ENCODE measurements around the gene HCK.

HCK gene

DNA sequence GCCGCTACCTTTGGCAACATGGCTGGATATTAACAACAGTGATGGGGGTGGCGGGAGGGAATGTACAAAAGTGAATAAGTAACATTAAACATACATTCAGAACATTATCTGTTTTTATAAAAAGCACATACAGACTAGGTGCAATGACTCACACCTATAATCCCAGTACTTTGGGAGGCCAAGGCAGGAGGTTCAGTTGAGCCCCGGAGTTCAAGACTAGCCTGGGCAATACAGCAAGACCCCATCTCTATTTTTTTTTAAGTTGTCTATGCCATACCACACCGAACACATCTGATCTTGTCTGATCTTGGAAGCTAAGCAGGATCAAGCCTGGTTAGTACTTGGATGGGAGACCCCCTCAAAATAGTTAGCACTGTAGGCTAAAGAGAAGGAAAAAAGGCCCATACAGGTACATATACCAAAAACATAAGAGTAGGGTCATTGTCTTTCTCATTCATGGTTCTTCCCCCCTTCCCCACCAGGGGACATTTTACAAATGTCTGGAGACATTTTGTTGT is 1.7 kb upstream of the HCK start:
- no peak overlapping the region for H3K4me3 ChIP-seq (replicated peaks in 1 of 2; ENCODE audit: low read depth in 2 of 2, low read length in 2 of 2)
- no peak for DNase-seq (ENCODE audit: low read depth in 2 of 2)
- TF ChIP-seq, protein P1, sequence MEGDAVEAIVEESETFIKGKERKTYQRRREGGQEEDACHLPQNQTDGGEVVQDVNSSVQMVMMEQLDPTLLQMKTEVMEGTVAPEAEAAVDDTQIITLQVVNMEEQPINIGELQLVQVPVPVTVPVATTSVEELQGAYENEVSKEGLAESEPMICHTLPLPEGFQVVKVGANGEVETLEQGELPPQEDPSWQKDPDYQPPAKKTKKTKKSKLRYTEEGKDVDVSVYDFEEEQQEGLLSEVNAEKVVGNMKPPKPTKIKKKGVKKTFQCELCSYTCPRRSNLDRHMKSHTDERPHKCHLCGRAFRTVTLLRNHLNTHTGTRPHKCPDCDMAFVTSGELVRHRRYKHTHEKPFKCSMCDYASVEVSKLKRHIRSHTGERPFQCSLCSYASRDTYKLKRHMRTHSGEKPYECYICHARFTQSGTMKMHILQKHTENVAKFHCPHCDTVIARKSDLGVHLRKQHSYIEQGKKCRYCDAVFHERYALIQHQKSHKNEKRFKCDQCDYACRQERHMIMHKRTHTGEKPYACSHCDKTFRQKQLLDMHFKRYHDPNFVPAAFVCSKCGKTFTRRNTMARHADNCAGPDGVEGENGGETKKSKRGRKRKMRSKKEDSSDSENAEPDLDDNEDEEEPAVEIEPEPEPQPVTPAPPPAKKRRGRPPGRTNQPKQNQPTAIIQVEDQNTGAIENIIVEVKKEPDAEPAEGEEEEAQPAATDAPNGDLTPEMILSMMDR (IDR thresholded peaks at IDR 0.05; ENCODE audit: low read depth, low read length): no peak

DNA sequence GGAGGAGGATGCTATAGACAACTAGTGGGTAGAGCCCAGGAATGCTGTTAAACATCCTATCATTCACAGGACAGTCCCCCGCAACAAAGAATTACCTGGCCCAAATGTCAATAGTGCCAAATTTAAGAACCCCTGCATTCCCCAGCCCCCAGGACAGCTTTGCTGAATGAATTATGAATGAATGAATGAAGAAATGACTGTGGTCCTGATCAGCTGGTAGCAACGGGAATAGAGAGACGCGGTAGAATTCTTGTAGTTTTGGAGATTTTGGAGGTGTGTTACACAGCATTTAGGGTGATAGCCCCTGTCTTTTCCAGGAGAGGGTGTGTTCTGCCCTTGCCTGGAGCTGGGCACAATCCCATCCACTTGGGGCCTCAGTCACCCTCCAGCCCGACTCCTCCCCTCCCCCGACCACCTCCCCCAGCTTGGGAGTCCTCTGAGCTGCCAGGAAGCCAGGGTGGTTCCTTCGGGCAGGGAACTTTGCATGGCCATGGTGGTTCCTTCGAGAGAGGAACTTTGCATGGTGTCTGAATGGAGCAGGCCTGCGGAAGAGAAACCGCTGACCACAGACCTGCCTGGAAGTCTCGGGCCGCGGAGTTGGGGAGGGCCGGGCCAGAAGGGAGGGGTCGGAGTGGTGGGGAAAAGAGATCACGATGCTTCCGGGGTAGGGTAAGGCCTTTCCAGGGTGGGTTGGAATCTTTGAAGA is 1.0 kb upstream of the HCK start:
- DNase-seq (ENCODE audit: low read depth in 2 of 2): no peak
- H3K4me3 ChIP-seq (replicated peaks in 1 of 2; ENCODE audit: low read depth in 2 of 2, low read length in 2 of 2): no peak overlapping the region
- TF ChIP-seq, protein P1 (IDR thresholded peaks at IDR 0.05; ENCODE audit: low read depth, low read length): no peak

DNA sequence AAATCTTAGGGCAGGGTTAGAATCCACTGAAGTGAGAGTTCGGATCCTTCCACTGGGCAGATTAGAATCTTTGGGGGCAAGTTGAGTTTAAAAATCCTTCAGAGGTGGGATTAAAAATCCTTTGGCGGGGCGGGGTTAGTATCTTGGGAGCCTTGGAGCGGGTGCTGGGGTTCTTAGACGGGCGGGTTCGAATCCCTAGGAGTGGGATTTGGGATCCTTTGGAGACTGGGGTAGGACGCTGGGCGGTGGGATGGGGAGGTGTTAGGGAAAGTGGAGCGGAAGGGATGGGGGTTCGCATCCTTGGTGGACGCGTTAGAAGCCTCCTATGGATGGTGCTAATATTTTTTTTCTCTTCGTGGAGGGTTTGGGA is 337 bp upstream of the HCK start:
- DNase-seq (ENCODE audit: low read depth in 2 of 2): no peak
- TF ChIP-seq, protein P1 (IDR thresholded peaks at IDR 0.05; ENCODE audit: low read depth, low read length): no peak
- H3K4me3 ChIP-seq (replicated peaks in 1 of 2; ENCODE audit: low read depth in 2 of 2, low read length in 2 of 2): no peak overlapping the region

DNA sequence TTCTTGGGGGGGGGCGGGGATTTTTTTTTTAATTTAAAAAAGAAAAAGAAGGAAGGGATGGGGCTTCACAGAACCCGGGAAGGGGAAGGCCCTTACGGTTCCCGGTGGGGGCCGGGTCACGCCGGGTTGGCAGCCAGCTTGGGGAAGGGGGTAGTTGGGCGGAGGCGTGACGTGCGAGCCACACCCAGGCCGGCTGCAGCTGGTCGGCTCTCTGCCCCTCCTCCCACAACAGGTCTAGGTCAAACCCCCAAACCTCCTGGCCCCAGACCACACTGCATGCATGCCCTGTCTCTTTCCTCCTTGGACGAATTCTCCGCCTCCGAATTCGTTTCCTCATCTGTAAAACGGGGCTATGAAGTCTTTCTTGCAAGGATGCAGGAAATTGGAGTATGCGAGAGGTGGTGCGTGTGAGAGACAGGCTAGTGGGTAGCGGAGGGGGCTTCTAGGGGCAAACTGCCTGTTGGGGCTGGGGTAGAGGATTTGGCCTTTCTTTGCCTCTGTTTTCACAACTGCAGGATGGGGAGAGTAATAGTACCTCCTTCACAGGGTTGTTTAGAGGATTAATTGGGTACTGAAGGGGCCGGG is 828 bp downstream of the HCK start:
- no peak for DNase-seq (ENCODE audit: low read depth in 2 of 2)
- no peak overlapping the region for H3K4me3 ChIP-seq (replicated peaks in 1 of 2; ENCODE audit: low read depth in 2 of 2, low read length in 2 of 2)
- TF ChIP-seq, protein P1 (IDR thresholded peaks at IDR 0.05; ENCODE audit: low read depth, low read length): no peak

DNA sequence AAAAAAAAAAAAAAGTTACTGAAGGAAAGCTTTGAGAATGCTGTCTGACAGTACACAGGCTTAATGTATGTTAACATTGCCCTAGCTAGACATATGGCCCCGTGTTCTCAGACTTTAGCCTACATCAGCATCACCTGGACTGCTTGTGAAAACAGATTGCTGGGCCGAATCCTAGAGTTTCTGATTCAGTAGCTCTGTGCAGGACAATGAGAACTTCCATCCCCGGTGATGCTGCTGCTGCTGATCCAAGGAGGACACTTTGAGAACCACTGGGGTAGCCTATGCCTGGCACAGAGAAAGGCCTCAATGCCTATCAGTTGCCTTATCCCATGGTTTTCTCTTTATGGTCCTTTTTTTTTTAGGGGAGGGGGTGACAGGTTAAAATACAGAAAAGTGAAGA is 1.6 kb downstream of the HCK start:
- no peak for DNase-seq (ENCODE audit: low read depth in 2 of 2)
- TF ChIP-seq, protein P1 (IDR thresholded peaks at IDR 0.05; ENCODE audit: low read depth, low read length): no peak
- no peak overlapping the region for H3K4me3 ChIP-seq (replicated peaks in 1 of 2; ENCODE audit: low read depth in 2 of 2, low read length in 2 of 2)

DNA sequence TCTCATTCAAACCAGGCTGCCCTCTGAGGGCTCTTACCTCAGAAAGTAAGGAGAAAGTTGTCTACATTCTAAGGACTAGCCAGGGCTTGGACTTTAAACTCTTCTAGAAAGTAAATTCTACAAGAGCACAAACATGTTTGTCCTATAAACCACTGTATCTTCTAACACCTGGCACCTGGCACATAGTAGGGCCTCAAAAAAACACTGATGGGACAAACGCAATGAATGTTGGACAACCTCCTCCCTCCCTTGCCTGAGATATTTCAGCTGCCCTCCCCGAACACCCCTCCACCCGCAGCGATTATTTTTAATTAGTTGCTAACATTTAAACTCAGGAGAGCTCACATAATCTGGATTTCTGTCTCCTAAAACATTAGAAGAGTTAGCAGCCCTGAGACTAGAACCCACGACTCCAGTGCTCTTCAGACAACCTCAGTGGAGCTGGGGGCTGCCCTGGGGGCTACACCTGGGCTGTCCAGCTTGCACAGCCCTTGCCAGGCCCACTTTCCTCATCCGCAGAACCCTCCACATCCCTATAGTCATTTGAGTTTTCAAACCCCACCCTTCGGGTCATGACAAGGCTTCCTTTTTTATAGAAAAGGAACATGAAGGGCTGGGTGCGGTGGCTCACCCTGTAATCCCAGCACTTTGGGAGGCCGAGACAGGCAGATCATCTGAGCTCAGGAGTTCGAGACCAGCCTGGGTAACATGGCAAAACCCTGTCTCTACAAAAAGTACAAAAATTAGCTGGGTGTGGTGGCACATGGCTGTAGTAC is 4.9 kb downstream of the HCK start:
- no peak for DNase-seq (ENCODE audit: low read depth in 2 of 2)
- H3K4me3 ChIP-seq (replicated peaks in 1 of 2; ENCODE audit: low read depth in 2 of 2, low read length in 2 of 2): no peak overlapping the region
- TF ChIP-seq, protein P1 (IDR thresholded peaks at IDR 0.05; ENCODE audit: low read depth, low read length): no peak
